ENCODE data around the gene MALT1.
A peak's percentile ranks its signal among the peaks of the same experiment; 100 is the strongest.
"Not testable (repeated sequence)": the region's sequence is repeated elsewhere in the genome, so short reads cannot be mapped to it uniquely, and the experiment has no call there.

Gene MALT1

DNA sequence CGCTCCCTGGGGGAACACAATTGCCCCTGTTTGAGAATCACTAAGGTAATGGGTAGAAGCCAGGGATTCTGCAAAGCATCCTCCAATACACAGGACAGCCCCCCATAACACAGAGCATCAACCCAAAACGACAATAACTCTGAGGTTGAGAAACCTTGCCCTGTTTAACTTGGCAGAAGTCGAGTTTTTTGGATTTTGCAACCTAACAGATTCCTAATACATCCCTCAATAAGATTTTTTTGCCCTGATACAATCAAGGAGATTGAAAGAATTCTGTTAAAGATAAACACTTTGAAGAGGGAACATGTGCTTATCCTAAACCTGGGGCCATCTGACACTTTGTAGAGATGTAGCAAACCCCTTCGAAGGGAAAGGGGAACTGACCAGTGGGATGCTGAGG, 100.9 kb downstream of the MALT1 start:
- no peak for DNase-seq (ENCODE audit: low spot score)

DNA sequence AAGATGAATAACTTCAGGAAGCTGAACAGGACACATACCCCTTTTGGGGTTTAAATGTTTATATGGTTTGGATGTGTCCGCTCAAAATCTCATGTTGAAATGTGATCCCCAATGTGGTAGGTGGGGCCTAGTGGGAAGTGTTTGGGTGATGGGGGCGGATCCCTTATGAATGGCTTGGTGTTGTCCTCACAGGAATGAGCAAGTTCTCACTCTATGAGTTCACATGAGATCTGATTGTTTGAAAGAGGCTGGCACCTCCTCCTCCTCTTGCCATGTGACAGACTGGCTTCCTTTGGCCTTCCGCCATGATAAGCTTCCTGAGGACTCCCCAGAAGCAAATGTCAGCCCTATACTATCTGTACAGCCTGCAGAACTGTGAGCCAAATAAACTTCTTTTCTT, 104.8 kb downstream of the MALT1 start:
- DNase-seq (ENCODE audit: low spot score), result no peak

DNA sequence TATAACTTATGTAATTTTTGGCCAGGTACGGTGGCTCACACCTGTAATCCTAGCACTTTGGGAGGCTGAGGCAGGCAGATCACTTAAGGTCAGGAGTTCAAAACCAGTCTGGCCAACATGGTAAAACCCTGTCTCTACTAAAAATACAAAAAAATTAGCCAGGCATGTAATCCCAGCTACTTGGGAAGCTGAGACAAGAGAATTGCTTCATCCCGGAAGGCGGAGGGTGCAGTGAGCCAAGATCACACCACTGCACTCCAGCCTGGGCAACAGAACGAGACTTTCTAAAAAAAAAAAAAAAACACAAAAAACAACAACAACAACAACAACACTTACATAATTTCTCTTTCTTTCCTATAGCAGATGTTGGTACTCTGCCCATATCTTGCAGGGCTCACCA, 105.3 kb downstream of the MALT1 start:
- DNase-seq (ENCODE audit: low spot score), result not testable (repeated sequence)

DNA sequence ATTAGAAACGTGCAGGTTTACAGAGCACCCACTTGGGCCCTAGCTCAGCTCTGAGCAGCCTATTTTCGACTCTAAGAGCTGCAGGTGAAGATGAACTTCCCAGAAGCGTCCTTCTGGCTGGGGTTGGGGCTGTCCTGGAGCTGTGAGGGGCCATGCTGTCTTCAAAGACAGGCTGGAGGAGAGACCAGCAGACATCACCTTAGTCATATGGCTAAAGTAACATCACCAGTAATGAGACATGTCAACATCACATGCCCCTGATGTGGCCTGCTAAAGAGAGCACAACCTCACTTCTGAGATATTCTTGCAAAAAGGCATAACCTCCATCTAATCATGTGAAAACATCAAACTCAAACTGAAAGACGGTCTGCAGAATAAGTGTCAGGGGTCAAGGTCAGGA, 106.2 kb downstream of the MALT1 start:
- DNase-seq (ENCODE audit: low spot score), result no peak

DNA sequence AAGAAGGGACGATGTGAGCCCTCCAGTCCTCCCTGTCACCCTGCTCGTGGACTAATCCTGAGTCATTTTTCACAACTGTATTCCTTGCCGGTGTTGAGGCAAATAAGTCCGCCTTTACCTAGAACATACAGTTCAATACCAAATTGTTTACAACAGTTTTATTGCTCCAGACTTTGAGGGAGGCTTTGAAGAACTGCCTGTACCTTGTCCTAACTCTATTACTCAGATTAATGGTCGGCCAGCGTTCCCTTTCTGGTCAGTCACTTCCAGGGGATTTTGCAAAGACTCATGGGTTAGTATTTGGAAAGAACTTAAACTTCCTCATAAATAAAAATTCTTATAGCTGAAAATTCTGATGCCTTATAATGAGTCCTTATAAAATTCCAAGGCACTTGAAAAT, 108.3 kb downstream of the MALT1 start:
- no peak for DNase-seq (ENCODE audit: low spot score)

DNA sequence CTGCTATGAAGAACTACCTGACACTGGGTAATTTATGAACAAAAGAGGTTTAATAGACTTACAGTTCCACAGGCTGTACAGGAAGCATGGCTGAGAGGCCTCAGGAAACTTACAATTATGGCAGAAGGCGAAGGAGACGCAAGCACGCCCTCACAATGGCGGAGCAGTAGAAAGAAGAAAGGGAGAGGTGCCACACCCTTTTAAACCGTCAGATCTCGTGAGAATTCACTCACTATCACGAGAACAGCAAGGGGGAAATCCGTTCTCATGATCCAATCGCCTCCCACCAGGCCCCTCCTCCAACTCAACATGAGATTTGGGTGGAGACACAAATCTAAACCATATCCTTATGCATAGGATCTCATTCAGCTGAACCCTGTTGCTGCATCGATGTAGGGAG, 108.8 kb downstream of the MALT1 start:
- DNase-seq (ENCODE audit: low spot score), result no peak

DNA sequence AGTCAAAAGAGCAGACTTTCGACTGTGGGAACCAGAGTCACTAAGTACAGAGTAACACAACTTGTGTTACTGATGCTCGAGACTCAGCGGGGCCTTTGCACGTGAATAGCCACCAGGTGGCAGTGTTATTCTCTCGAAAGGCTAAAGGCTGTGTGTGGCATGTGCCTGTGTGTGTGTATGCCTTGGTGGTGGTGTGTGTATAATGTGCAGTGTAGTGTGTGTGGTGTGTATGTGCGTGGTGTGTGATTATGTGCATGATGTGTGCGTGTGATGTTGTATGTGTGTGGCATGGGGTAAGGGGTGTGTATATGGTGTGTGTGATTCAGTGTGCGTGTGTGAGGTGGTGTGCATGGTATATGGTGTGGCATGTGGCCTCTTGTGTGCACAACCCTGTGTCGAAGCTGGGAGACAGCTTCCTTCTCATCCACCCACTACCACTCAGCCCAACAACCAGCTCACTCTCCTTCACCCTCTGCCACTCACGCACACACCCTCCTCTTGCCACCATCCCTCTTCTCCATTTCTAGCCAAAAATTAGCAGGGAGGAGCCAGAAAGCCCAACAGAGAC, 110.4 kb downstream of the MALT1 start:
- peak; percentile 86 for DNase-seq (ENCODE audit: low spot score)

DNA sequence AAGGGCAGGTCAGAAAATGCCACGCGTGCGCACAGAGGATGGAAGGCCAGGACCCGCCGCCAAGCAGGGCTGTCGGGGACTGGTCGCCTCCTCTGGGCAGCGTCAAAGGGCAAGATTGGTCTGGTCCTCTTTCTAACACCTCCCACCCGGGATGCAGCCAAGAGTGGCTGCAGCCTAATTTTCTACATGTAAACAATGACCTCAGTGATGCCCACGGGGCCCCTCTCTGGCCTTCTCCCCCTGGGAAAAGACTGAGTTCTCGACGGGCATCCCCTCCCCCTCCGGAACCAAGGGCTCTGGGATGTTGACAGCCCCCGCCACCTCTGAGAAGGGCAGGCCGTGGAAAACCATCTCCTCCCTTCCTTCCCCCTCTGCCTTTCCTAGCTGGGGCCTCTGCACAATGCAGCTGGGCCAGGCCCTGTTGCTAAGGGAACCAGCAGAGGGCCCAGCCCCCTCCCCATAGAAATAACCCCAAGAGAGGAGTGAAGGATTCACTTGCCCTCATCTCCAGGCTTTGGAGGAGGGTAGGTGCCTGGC, 113.4 kb downstream of the MALT1 start:
- DNase-seq (ENCODE audit: low spot score), result no peak

DNA sequence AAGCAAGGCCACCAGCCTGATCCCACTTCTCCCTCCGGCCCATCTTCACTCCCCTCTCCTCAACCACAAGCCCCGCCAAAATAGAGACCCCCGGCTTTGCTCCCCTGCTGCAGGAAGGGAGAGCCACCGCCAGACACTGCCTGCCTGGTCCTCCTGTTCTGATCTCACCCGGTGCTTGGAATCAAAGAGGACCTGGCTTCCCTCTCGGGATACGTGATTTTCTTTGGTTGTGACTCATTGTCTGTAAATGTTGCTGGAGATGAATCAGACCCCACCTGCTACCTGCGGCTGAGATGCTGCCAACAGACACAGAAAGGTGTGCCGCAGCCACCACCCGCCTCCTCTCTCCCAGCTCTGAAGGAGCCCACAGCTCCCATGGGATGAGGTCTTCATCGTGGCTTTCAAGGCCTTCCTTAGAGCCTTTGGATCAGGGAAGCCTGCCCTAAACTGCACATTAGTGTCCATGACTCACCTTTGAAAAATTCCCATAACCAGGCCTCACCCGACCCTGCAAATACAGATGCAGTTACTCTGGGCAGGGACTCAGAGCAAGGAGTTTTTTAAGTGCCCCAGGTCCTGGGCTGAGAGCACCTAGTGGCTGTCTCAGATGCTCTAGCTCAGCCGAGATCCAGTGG, 114.0 kb downstream of the MALT1 start:
- no peak for DNase-seq (ENCODE audit: low spot score)

DNA sequence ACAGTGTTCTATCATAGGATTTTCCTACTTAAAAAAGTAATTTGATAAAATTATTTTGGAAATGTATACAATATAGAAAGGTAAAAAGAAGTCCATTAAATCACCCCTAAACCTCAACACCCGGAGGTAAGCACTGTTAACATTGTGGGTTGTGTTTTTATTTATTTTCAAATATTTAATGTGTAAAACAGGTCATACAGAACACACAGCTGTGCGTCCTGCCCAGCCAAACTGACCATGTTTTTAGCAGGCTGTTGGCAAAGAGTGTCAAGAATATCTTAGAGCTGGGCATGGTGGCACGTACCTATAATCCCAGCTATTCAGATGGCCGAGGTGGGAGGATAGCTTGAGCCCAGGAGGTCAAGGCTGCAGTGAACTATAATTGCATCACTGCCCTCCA, 114.6 kb downstream of the MALT1 start:
- DNase-seq (ENCODE audit: low spot score), result no peak

DNA sequence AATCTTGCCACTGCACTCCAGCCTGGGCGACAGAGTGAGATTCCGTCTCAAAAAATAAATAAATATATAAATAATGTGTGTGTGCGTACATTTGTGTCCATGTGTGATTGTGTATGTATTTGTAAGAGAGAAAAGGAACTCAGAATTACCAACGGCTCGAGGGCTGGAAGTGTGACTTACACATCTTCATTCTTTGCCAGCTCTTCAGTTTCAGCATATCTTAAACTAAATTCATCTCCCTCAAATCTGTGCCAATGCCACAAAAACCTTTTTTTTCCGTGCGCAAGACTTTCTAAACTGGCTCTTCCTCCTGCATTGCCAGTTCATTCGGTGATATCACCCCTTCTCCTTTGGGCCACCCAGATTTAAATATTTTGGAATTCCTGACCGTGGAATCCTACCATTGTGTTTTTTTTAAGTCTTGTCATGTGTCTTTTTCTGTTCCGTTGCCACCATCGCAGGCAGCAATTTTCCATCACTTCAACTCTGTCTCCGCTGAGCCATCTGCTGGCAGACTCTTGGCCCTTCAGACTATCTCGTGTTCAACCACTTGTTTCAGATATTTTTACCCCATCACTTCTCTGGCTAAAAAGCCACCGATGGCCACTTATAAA, 116.4 kb downstream of the MALT1 start:
- no peak for DNase-seq (ENCODE audit: low spot score)

DNA sequence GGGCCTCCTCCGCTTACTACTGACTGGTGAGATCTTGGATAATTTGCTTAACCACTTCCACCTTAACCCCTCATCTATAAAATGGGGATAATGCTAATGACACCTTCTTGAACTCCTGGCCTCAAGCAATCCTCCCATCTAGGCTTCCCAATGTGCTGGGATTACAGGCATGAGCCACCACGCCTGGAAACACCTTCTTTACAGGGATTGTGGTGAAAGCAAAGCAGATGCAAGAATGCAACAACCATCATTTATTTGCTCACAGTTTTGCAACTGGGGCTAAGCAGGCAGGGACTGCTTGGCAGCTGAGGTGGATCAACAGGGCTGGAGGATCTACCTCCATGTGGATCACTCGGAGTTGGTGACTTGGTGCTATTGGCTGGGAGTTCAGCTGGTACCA, 117.2 kb downstream of the MALT1 start:
- DNase-seq (ENCODE audit: low spot score), result no peak

DNA sequence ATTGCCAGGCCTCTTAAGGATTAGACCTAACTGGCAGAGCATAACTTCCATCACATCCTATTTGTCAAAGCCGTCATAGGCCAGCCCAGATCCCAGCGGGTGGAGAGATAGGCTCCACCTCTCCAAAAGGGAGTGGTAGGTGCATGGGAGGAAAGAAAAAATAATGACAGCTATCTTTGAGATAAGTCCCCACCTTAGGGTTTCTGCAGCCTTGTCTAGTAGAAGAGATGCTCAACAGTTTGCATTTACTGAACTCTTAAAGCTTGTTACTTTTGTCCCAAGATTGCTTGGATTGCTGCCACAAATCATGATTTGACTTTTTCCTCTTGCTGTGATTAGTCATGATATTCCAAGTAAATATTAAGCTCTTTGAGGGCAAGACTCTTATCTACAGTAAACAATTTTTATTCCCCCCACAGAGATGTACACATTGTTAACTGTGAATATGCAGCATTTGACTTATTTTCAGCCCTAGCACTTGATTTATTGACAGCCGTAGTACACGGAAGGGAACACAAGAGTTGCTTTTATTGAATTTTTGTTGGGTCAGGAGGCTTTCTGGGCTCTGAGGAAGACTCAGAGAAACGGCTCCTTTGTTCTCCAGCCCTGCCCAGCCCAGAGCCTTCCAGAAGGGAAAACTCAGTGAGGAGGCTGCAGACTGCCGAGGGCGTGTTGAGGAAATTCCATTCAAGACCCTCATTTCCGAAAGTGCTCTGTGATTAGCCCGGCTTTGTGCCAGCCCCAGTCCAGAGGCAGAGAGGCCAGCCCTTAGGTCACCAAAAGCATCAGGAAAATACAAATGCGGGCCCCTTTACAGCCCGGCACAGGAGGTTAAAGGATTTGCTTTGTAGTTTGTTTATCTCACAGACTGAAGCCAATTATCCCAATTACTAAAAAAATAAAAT, 118.0 kb downstream of the MALT1 start:
- DNase-seq (ENCODE audit: low spot score), result no peak

DNA sequence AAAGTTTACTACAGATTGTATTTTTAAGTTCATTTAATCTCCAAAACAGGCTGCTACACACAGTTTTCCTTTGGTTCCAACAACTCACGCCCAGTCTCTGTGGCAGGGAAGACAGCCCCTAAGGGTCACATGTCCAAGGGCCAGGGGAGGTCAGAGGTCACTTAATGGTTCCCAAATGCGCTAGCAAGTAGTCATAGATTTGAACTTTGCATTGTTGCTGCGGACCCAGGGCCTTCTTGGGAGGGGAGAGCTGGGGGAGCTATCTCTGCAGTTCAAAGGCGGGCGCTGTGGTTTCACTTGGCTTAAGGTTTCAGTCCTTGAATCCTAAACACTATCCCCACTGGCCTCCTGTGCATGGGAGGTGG, 118.6 kb downstream of the MALT1 start:
- DNase-seq (ENCODE audit: low spot score), result no peak

DNA sequence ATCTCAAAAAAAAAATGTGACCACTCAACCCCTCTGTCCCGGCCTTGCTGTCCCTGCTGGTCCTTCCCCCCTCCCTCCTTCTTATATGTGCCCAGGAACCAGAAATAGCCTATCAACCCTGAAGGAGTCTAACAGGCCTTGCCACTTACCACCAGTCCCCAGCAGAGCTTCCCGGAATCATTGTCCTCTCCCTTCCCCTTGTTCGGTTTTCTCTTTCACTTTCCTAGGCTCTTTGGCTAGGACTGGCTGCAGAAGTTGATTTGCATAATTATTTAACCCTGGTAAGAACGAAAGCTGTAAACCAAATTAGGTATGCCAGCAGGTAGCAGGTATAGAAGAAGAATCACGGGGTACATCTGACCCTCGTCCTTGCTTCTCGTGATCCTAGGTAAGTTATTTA, 120.8 kb downstream of the MALT1 start:
- DNase-seq (ENCODE audit: low spot score), result no peak

DNA sequence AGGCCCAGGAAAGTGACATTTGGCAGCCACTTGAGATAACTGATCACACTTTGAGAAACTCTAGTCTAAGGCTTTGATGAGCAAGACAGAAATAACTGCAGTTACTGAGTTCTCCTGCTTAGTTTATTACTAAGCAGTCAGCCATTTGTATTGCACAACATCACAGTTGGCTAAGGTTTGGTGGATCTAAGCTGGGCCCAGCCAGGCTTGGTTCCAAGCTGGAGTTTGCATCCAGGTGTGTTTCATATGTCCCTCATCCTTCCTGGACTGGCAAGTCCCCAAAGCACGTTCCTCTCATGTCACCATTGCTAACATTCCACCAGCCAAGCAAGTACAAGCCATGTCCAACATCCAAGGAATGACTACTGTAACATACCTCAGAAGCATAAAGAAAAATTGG, 122.1 kb downstream of the MALT1 start:
- no peak for DNase-seq (ENCODE audit: low spot score)

DNA sequence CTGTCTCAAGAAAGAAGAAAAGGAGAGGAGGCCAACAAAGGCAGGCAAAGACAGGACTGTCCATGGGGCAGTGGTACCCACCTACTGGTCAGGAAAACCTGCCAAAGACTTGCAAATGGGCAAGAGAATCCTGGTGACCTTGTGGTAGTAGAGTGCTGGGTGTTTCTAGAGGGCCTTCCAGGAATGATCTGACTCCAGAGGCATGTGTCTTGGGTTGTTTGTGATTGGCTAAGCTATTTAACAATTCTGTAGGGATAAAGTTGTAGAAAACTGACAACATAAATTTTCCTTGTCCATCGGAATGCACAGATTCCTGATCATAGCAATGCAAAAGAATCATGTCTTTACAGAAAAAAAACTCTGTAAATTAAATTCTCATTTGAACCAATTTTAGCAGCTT, 125.0 kb downstream of the MALT1 start:
- no peak for DNase-seq (ENCODE audit: low spot score)

DNA sequence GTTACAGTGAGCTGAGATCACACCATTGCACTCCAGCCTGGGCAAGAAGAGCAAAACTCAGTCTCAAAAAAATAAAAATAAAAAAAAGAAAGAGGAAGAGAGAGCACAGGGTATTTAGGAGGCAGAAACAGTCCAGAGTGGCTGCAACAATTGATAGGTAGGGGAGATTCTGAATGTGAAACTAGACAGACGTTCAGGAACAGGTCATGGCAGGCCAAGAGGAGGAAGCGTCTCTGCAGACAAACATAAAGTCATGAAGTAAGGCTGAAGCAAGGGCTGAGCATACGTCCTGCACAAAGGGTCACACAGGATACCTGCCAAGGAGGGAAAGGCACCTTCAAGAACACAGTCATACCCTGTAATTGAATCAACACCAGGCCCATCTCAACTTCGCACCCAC, 129.3 kb downstream of the MALT1 start:
- no peak for DNase-seq (ENCODE audit: low spot score)

DNA sequence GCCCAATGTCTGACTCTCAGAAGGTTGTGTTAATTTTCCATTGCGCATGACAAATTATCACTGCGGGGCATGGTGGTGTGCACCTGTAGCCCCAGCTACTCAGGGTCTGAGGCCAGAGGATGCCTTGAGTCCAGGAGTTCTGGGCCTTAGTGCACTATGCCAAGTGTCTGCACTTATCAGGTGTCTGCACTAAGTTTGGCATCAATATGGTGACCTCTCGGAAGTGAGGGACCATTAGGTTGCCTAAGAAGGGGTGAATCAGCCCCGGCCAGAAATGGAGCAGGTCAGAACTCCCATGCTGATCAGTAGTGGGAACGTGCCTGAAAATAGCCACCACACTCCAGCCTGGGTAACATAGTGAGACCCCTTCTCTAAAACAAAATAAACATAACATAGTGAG, 131.7 kb downstream of the MALT1 start:
- no peak for DNase-seq (ENCODE audit: low spot score)

DNA sequence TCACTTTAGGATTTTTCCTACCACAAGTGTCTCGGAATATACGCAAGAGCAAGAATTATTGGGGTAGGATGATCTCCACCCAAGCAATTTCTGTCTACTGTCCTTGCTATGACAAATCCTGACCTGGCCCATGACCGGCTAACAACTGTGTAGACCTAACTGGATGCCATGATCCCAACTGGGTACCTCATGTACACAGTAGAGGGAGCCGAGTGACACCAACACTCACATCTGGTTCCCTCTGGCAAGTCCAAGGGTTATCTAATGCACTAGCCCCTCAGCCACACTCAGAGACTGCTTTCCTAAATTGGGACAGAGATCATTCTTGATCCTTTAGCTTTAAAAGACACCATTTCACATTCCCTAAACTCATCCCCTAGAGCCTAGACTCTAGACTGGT, 132.7 kb downstream of the MALT1 start:
- DNase-seq (ENCODE audit: low spot score), result no peak
